ENCODE results near the gene CALHM1. TPM values are rescaled to one million over a fixed set of nuclear protein-coding genes. Genes with fewer than 3 reads are reported as not detected.

The CALHM1 gene
- total RNA-seq, 4 donors from 2014 or later = not detected

DNA sequence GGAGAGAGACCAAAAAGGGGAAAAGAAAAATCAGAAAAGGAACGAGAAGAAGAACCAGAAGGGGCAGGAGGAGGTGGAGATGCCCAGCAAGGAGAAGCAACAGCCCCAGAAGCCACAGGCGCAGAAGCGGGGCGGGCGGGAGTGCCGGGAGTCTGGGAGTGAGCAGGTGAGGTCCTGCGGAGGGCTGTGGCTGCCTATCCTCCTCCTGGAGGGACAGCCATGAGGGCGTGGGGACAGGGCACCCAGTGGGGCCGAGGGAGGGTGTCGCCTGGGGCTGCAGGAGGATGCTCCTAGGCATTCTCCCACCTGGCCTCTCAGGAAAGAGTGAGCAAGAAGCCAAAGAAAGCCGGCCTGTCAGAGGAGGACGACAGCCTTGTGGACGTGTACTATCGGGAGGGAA lies 18.3 kb downstream of the CALHM1 start:
- no peak overlapping the region for H3K4me3 ChIP-seq
- DNase-seq (no peak), ATAC-seq (no peak)
- H3K4me1 ChIP-seq = peaks cover 19 to 20% of the 10 kb centered on the region in 2 donors
- peaks cover 0 to 94% of the 10 kb centered on the region in 2 donors for H3K36me3 ChIP-seq
- no peaks in the 10 kb centered on the region for H3K27me3 ChIP-seq
- no peak overlapping the region for H3K27ac ChIP-seq
- intact Hi-C loops (cut with DNase I; ENCODE audit: low total_unique reads) (no loop called here), in situ Hi-C loops (cut with MboI; ENCODE audit: low sequenced_read_pairs in 4 of 4) (no loop called here)
- TF ChIP-seq POLR2A (IDR thresholded peaks at IDR 0.05) = no peak
- TF ChIP-seq, protein P1, sequence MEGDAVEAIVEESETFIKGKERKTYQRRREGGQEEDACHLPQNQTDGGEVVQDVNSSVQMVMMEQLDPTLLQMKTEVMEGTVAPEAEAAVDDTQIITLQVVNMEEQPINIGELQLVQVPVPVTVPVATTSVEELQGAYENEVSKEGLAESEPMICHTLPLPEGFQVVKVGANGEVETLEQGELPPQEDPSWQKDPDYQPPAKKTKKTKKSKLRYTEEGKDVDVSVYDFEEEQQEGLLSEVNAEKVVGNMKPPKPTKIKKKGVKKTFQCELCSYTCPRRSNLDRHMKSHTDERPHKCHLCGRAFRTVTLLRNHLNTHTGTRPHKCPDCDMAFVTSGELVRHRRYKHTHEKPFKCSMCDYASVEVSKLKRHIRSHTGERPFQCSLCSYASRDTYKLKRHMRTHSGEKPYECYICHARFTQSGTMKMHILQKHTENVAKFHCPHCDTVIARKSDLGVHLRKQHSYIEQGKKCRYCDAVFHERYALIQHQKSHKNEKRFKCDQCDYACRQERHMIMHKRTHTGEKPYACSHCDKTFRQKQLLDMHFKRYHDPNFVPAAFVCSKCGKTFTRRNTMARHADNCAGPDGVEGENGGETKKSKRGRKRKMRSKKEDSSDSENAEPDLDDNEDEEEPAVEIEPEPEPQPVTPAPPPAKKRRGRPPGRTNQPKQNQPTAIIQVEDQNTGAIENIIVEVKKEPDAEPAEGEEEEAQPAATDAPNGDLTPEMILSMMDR (IDR thresholded peaks at IDR 0.05 in 4 of 5, conservative IDR thresholded peaks at IDR 0.05 in 1 of 5) = no peak
- no peaks in the 10 kb centered on the region for H3K9me3 ChIP-seq

DNA sequence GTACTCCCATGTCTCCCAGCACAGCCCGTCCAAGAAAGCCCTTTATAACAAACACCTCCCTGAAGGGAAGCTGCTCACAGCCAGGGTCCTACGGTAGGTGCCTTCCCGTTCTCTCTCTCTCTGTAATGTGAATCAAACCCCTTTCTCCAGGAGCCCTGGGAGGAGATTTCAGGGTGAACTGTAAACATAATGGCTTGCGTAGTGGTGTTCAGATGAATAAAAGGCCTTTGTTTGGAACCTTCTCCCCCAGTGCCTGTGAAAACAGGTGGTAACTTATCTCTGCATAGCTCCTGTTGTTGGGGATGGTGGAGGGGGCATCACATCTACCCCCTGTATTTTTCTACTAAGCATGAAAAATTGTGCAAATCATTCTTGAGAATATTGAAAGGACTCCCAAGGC lies 18.9 kb downstream of the CALHM1 start:
- intact Hi-C loops (cut with DNase I; ENCODE audit: low total_unique reads) = no loop called here
- peaks cover 0 to 94% of the 10 kb centered on the region in 2 donors for H3K36me3 ChIP-seq
- in situ Hi-C loops (cut with MboI; ENCODE audit: low sequenced_read_pairs in 4 of 4) = no loop called here
- DNase-seq (no peak), ATAC-seq (no peak)
- H3K9me3 ChIP-seq = no peaks in the 10 kb centered on the region
- TF ChIP-seq, protein P1 (IDR thresholded peaks at IDR 0.05 in 4 of 5, conservative IDR thresholded peaks at IDR 0.05 in 1 of 5) = no peak
- no peak for TF ChIP-seq POLR2A (IDR thresholded peaks at IDR 0.05)
- H3K4me1 ChIP-seq = peaks cover 13 to 14% of the 10 kb centered on the region in 2 donors
- H3K27me3 ChIP-seq = no peaks in the 10 kb centered on the region
- no peak overlapping the region for H3K27ac ChIP-seq
- H3K4me3 ChIP-seq = no peak overlapping the region

DNA sequence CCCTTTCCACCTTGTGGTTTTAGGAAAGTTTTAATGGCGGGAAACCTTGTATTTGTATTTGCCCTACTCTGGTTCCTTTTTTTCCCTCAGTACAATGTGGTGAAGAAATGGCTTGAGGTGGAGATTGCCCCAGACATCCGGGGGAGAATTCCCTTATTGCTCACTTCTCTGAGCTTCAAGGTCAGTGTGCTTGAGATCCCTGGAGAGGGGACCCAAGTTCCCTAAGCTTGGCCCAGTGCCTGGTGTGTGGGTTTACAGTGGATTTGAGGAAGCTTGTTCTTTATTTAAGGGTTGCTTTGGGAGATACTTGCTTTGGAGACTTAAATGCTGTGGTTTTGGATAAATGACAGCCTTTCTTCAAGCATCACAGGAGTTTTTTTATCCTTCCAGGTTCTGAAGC lies 24.8 kb downstream of the CALHM1 start:
- peaks cover 0 to 87% of the 10 kb centered on the region in 2 donors for H3K36me3 ChIP-seq
- no peaks in the 10 kb centered on the region for H3K9me3 ChIP-seq
- peak in 1 of 2 donors; percentile 30 for ATAC-seq
- TF ChIP-seq, protein P1 (IDR thresholded peaks at IDR 0.05 in 4 of 5, conservative IDR thresholded peaks at IDR 0.05 in 1 of 5) = no peak
- no peak for TF ChIP-seq POLR2A (IDR thresholded peaks at IDR 0.05)
- H3K27ac ChIP-seq = peak overlapping the region in 1 of 4 donors; percentile 43
- no peak overlapping the region for H3K4me3 ChIP-seq
- H3K4me1 ChIP-seq = no peaks in the 10 kb centered on the region
- DNase-seq = peak in 1 of 2 donors; percentile 50
- in situ Hi-C loops (cut with MboI; ENCODE audit: low sequenced_read_pairs in 4 of 4) = no loop called here
- no peaks in the 10 kb centered on the region for H3K27me3 ChIP-seq
- intact Hi-C loops (cut with DNase I; ENCODE audit: low total_unique reads) = no loop called here

DNA sequence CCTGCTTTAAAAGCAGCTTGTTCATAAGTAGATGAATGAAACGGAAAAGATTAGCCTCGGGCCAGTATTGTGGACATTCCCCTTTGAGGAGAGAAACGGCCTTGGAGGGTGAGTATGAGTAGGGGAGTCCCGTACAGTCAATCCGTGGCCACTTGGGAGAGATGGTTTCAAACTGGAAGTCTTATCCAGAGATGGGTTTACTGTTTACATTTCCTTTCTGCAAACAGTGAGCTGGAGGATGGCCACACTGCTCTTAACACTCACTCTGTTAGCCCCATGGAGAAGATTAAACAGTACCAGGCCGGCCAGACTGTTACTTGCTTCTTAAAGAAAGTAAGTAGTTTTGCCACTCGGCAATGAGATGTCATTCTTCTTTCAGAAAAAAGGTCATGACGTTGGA lies 26.8 kb downstream of the CALHM1 start:
- TF ChIP-seq POLR2A (IDR thresholded peaks at IDR 0.05) = no peak
- TF ChIP-seq, protein P1 (IDR thresholded peaks at IDR 0.05 in 4 of 5, conservative IDR thresholded peaks at IDR 0.05 in 1 of 5) = no peak
- H3K27ac ChIP-seq = no peak overlapping the region
- H3K27me3 ChIP-seq = no peaks in the 10 kb centered on the region
- in situ Hi-C loops (cut with MboI; ENCODE audit: low sequenced_read_pairs in 4 of 4) (no loop called here), intact Hi-C loops (cut with DNase I; ENCODE audit: low total_unique reads) (no loop called here)
- peaks cover 0 to 9% of the 10 kb centered on the region in 2 donors for H3K4me1 ChIP-seq
- no peak for DNase-seq
- H3K9me3 ChIP-seq = no peaks in the 10 kb centered on the region
- H3K4me3 ChIP-seq = no peak overlapping the region
- no peak for ATAC-seq
- H3K36me3 ChIP-seq = peaks cover 0 to 86% of the 10 kb centered on the region in 2 donors

DNA sequence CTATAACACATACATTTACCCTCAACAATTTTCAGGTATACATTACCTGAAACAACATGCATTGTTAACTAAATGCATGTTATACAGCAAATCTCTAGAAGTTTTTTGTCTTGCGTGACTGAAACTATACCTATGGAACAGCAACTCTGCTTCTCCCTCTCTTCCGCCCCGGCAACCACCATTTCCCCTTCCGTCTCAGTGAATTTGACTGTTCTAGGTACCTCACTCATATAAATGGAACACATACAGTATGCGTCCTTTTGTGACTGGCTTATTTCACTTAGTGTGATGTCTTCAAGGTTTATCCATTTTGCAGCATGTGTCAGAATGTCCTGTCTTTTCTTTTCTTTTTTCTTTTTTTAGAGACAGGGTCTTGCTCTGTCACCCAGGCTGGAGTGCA lies 29.1 kb downstream of the CALHM1 start:
- in situ Hi-C loops (cut with MboI; ENCODE audit: low sequenced_read_pairs in 4 of 4) (loop anchor here in 1 of 4 donors (10.0 kb wide), 1 partner anchor 55 kb away; no protein-coding TSS in a partner anchor), intact Hi-C loops (cut with DNase I; ENCODE audit: low total_unique reads) (no loop called here)
- H3K4me3 ChIP-seq = no peak overlapping the region
- ATAC-seq (no peak), DNase-seq (no peak)
- no peaks in the 10 kb centered on the region for H3K9me3 ChIP-seq
- H3K27ac ChIP-seq = no peak overlapping the region
- peaks cover 0 to 9% of the 10 kb centered on the region in 2 donors for H3K4me1 ChIP-seq
- TF ChIP-seq POLR2A (IDR thresholded peaks at IDR 0.05) = no peak
- TF ChIP-seq, protein P1 (IDR thresholded peaks at IDR 0.05 in 4 of 5, conservative IDR thresholded peaks at IDR 0.05 in 1 of 5) = no peak
- no peaks in the 10 kb centered on the region for H3K27me3 ChIP-seq
- H3K36me3 ChIP-seq = peaks cover 0 to 89% of the 10 kb centered on the region in 2 donors

All from gastrocnemius medialis (tissue), 4 donors.